NCI-H1105 (cell line): ENCODE data around the gene APOBEC3A.

Experiments used
- DNase-seq: peaks from one replicate; lab custom pipeline; 2025; lab: John Stamatoyannopoulos, UW

APOBEC3A gene

DNA sequence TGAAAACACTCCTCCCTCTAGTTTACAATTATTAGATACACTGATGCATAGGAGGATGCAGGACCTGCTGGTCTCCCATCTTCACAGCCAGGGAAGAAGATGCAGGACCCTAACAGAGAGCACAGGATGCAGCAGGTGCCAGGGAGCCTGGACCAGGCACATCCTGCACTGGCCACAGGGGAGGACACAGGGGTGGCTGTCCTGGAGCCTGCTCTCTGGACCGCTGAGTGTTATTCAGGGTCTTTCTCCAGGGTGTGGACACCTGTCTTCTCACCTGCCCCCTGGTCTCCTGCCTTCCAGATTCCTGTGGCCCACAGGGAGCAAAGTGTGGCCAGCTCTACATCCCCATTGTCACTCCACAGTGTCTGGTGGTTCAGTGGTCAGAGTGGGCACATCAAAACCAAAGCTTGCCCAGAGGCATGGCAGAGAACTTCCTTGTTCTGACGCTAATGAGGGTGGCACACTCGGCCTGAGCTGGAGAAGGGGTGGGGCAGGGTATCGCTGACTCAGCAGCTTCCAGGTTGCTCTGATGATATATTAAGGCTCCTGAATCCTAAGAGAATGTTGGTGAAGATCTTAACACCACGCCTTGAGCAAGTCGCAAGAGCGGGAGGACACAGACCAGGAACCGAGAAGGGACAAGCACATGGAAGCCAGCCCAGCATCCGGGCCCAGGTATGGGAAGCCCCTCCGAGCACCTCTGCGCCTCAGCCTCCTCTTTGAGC is at the start of gene APOBEC3A:
TSS of gene APOBEC3A (plus strand) at position 564 of the 725 bp plus-strand sequence. CDS start at position 647, 83 bp downstream.
- DNase-seq: no peak

DNA sequence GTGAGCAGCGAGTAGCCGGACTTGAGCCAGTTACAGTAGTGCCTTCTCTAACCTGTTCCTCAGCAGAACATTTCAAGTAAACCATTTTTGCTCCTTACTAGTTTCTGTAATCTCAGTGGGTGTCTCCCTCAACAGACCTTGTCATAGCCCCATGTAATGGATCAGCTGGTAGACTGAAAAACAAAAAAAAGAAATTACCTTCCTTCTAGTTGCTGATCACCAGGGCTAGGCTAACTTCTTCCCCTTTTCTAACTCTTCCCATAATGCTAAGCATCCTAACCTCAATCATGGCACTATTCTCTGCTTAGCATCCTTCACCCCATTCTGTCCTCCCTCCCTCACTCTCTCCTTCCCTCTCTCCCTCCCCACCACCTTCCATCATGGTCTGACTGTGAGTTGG is 49.6 kb upstream of the APOBEC3A start:
- no peak for DNase-seq

DNA sequence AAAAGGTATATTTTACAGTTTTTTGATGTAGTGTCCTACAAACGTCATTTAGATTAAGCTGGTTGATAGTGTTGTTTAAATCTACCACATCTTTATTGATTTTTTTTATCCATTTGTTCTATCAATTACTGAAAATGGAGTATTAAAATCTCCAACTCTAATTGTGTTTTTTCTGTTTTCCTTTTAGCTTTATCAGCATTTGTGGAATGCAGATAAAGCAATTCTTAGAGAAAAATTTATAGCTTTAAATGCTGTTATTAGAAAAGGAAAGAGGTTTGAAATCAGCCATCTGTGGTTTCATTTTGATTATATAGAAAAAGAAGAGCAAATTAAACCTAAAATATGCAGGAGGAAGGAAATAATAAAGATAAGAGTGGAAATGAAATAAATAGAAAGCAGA is 46.0 kb upstream of the APOBEC3A start:
- DNase-seq: no peak

DNA sequence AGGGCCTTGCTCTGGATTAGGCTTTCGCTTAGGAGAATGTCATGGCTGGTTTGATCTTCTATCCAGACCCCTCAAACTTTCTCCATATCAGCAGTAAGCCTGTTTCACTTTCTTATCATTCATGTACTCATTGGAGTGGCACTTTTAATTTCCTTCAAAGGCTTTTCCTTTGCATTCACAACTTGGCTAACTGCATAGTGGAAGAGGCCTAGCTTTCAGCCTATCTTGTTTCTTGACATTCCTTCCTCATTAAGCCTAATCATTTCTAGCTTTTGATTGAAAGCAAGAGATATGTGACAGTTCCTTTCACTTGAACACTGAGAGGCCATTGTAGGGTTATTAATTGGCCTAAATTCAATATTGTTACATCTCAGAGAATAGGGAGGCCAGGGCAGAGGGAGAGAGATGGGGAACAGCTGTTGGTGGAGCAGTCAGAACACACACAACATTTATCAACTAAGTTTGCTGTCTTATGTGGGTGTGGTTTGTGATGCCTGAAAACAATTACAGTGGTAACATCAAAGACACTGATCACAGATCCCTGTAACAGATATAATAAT is 37.7 kb upstream of the APOBEC3A start:
- DNase-seq: no peak

DNA sequence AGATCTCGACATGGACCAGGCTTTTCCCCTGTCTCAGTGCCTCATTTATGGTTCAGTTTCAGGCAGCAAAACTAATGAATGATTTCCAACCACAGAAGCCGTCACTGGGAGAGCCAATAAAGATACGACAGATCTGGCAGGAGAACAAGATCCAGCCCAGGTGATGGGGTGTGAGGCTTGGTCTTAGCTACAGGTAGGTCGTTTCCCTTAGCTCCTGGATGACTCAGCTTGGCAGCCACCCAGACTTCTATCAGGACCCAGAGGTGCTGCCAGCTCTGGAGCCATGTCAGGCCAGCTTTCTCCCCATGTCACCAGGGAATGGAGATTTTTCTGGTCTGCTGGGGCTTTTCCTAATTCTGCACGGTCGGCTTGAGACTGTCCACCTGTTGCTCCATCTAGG is 36.3 kb upstream of the APOBEC3A start:
- DNase-seq: peak; percentile 59

DNA sequence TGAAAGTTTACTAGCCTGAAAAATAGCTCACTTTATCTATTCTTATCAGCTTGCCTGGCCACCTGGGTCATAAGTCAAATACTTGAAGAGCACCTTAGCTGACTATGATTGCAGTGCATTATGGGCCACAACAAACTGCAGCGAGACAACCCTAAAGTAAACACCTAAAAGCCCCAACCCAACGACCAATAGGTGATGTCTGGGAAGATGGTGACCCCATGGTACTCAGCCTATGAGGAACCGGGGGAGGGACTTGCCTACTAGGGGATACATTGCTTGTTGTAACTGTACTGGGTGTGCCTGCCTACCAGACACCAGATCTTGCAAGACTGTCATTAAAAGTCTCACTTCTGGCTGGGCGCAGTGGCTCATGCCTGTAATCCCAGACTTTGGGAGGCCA is 35.6 kb upstream of the APOBEC3A start:
- no peak for DNase-seq

DNA sequence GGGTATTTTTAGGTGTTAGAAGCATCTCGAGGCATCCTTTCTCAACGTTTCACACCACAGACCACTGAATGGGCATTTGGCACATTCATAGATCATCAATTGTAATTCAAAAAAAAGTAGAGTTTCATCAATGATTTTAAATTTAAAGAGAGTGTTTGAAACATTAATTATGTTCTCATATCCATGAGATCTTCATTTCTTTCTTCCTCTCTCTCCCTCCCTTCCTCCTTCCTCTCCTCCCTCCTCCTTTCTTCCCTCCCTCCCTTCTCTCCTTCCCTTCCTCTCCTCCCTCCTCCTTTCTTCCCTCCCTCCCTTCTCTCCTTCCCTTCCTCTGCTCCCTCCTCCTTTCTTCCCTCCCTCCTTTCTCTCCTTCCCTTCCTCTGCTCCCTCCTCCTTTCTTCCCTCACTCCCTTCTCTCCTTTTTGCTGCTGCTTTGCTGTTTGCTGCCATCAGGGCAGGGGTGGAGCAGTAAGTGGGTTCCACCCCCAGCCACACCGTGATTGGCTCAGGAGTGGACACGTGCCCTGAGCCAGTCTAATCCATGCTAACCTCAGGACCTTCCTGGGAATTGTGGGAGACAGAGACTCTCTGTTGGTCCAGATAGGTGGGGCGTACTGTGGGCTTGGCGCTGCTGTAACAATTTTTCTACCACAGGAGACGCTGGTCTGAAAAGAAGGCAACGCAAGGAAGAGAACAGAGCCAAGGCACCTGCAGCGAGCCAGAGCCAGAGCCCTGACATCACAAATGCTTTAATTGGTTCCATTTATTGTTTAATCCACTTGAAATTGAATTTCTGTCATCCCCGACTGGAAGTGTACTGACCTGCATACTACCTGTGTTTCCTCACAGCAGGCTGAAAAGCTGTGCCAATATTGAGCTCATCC is 33.7 kb upstream of the APOBEC3A start:
- DNase-seq: peak; percentile 90

DNA sequence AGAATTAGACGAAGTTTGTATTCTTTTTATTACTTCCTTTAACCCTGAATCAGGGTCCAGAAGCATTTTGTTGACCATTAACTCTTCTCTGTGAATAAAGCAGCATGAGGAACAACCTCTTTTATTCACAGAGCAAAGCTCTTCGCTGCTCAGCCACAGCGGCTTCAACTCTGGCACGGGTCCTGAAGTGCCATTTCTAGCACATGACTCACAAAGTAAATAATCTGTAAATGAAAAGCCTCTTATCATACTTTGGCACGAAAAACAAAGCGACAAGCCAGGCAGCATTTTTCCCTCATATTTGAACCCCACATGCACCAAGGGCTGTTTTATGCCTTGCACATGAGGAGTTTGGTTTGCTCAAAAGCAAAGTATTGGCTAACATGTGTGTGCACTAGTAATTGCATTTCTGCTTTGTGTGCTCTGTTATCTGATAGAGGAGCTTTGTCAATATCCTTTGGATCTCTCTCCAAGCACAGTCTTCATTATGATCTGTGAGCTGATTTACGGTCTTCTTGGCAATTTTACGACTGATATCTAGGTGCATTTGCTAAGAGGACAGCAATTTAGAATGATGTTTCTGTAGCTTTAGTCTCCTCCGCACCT is 33.0 kb upstream of the APOBEC3A start:
- peak; percentile 86 for DNase-seq

DNA sequence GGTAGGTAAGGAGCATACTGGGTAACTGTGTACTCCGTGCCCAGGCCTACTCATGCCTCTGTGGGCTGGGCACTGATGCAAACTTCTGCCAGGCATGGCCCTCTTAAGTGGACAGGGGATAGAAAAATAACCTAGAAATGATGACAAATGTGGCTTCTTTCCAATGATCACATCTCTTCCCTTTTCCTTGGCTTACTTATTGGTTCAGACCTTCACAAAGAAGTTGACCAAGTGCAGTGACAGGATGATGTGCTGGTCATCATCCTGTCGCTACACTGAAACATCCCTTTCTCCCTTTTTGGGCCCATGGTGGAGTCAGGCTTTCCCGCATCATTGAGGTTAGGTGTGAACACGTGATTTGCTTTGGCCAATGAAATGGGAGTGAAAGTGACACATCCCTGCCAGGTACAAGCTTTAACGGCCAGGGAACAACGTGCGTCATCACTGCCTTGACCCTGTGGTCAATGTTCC is 31.8 kb upstream of the APOBEC3A start:
- DNase-seq: no peak

DNA sequence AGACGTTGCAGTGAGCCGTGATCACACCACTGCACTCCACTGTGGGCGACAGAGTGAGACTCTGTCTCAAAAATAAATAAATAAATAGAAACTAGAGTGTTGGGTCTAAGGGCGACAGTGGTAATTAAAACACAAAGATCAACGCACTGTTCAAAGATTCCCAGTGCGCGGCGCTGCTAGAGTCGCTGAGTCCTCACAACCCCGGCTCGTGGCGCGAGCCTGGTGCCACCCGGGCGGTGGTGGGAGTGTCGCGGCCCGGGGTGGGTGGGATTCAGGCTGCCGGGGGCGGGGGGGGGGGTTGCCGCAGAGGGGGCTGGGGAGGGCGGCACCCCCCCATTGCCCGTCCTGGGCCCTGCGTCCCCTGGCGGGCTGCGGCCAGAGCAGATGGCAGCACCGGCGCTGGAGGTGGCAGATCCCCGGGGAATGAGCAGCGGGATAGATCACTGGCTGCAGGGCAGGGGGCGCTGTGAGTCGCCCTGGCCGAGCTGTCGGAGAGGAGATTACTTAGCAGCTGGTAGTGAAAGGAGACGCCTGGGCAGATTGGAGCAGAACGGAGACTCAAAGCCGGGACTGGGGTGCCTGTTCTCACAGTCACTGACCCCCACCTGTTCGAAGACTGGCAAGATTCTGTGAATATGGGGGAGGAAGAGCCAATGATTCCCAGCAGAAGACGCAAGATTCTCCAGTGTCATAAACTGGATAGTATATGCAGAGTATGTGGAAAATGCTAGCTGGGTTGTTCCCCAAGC is 30.2 kb upstream of the APOBEC3A start:
- DNase-seq: no peak

DNA sequence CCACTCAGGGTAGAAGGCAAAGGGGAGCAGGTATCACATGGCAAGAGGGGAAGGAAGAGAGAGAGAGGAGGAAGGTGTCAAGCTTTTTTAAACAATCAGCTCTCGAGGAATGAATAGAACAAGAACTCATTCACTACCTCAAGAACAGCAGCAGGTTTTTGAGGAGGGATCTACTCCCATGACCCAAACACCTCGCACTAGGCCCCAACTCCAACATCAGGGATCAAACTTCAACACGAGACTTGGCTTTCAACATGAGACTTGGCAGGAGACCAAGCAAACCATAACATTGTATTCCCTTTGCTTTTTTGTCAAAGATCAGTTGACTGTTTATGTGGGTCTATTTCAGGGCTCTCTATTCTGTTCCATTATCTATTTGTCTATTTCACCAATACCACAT is 26.9 kb upstream of the APOBEC3A start:
- no peak for DNase-seq

DNA sequence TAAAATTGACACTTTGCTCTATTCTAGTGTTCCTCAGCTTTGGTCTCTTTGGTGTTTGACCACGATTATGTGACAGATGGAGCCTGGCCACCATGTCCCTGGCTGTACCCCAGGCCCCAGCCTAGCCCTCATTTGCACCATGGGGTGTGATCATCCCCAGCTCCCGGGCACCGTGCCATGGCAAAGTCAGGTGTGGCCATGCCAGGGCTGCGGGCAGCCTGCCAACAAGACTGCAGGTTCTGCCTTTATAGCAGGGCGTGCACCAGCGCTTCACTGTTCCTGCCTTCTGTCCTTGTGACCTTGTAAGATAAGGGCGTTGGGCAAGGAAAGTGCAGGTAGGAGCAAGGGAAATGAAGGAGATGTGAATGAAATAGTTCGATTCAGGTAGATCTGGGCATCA is 22.4 kb upstream of the APOBEC3A start:
- peak; percentile 95 for DNase-seq

DNA sequence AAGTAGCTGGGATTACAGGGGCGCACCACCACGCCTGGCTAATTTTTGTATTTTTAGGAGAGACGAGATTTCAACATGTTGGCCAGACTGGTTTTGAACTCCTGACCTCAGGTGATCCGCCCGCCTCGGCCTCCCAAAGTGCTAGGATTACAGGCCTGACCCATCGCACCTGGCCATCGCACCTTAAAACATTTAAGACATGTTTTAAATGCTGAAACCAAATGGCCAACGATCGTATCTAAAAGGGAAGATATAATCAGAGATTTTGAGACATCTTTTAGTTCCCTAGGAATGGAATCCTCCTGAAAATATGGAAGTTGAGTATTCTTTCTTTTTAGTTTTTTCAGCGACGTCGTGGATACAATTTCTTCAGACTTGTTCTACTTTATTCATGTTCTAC is 21.8 kb upstream of the APOBEC3A start:
- DNase-seq: no peak

DNA sequence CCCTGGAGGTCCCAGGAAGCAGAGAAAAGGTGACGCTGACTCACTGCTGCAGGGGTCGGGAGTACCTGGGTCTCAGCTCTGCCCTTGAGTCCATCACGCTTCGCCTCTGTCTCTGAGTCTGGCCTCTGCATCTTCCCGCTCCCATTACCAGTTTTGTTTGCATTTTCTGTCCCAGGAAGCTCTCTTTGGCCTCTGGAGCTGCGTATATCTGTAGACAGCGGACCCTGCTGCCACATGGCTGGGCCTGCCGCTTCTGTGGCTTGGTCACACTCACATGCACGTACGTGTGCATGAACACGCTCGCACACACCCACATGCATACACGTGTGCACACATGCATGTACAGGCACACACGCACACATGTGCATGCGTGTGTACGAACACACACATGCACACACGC is 20.8 kb upstream of the APOBEC3A start:
- DNase-seq: no peak

DNA sequence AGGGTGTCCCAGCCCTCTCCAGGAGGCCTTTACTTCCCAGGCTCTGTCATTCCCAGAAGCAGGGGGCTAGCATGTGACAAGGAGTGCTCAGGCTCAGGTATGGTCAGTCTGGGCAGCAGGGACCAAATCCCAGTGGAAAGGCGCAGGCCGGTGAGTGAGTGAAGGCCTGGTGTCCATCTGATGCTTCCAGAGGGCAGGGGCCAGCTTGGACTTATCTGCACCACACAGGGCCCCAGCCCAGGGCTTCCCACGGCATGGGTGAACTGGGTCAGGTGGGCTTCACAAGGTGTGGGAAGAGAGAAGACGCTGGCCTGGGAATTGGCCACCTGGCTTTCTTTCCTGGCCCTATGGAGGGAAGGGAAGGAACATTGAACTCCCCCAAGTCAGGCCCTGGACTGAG is 20.4 kb upstream of the APOBEC3A start:
- DNase-seq: no peak

DNA sequence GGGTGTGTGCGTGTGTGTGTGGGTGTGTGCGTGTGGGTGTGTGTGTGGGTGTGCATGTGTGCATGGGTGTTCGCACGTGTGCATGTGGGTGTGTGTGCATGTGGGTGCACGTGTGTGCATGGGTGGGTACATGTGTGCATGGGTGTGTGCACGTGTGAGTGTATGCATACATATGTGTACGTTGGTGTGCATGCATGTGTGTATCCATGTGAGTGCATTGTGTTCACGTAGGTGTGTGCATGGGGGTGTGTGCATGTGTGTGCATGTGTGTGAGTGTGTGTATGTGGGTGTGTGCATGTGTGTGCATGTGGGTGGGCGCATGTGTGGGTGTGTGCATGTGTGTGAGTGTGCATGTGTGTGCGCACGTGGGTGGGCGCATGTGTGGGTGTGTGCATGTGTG is 19.9 kb upstream of the APOBEC3A start:
- no peak for DNase-seq

DNA sequence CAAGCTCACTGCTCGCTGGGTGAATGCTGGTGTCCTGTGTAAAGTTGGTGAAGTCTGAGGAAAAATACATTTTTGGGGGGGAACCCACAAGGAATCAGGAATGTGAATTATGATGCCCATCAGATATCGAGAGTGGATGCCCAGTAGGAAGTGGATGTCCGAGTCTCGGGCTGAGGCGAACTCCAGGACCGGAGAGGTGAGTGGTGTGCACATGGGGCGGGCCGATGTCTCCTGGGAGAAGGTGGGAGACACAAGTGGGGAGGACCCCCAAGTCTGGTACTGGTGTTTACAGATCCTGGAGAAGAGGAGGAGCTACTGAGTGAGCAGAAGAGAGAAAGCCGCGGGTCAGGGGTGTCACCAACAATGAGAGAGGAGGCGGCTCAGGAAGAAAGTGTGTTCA is 19.2 kb upstream of the APOBEC3A start:
- no peak for DNase-seq

DNA sequence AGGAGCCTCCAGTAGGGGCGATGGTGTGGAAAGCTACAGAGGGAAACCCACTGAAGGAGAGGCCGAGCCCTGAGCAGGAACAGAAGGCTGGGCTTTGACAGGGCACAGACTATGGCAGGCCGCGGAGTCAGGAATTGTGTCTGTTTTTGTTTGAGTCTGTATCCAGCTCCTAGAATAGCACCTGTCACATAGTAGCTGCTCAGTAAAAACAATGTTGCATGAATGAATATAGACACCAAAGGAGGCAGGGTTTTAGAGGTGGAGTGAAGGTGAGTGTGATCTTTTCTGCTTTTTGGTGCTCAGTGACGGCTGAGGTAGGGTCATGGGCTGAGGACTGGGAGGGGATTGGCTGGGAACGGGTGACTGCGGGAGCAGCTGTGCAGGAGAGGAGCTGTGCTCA is 18.5 kb upstream of the APOBEC3A start:
- DNase-seq: no peak

DNA sequence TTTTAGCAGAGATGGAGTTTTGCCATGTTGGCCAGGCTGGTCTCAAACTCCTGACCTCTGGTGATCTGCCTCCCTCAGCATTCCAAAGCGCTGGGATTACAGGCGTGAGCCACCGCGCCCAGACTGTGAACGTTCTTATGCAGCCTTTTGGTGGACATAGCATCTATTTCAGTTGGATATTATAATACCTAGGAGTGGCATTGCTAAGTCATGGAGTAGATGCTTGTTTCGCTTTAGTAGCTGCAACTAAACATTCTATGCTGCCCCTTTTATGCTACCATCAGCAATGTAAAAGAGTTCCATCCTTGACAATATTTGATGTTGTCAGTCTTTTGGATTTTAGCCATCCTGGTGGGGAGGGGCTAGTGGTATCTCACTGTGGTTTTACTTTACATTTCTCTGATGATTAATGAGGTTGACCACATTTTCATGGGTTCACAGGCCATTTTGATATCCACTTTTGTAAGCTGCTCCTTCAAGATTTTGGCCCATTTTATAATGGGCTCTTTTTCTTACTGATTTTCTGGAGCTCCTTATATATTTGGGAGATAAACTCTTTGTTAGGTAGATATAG is 16.5 kb upstream of the APOBEC3A start:
- DNase-seq: no peak

DNA sequence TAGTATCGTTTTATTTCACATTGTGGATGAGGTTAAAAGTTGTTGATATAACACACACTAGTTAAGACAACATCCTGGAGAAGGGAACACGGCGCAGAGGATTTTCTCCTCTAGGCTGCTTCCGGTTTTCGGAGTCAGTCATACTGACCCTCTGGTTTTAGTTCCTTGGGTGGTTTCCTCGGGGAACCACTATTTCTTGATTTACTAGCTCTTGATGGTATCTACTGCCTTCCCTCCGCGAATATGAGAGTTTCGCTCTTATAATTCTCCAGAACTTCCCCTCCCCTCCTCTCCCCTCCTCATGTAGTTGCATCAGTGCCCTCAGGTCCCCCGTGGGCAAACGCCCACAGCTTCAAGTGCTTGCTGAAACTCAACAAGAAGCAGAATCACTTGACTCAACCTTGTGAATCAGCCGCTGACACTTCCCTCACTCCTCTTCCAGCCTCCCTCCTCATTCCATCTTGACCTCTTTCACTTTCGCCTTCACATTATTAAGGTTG is 15.9 kb upstream of the APOBEC3A start:
- DNase-seq: no peak

DNA sequence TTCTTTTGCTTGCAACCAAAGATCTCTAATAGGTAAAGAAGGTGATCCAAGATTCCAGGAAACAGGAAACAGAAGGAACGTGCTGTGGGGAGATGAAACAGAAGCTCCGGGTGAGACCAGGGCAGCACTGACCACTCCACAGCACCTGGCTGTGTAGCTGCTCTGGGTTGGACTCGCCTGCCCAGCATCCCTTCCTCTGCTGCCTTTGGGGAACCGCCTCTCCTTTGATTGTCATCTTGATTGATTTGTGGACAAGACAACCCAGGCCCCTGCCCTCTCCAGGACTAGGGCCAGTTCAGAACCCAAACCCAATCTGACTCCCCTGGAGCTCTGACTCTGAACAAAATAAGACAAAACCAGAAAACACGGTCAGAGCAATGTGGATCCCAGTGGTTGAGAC is 14.7 kb upstream of the APOBEC3A start:
- no peak for DNase-seq
